ENCODE results near the gene CTNNA2. TPM values are rescaled to one million over a fixed set of nuclear protein-coding genes. Genes with fewer than 3 reads are reported as not detected.

The CTNNA2 gene
- total and polyA plus RNA-seq, 2 of the 8 experiments (the other 6 are each of a cell fraction or from before 2014, with no cell fraction given) = 3.9 to 9.0 TPM

- no peak overlapping the region for H4K91ac ChIP-seq (replicated peaks; ENCODE audit: insufficient read length, low read length)
- no peaks in the 10 kb centered on the region for H3K27me3 ChIP-seq (replicated peaks in 1 of 4; ENCODE audit: control insufficient read depth in 3 of 4, extremely low read depth in 1 of 4, insufficient read depth in 3 of 4, low read length in 3 of 4)
- H3K23ac ChIP-seq (ENCODE audit: insufficient read length) = no peak overlapping the region
- no peak overlapping the region for H2AK5ac ChIP-seq (ENCODE audit: low read depth, low read length)
- no peak overlapping the region for H3K4me3 ChIP-seq (ENCODE audit: extremely low read depth in 1 of 4, insufficient read depth in 2 of 4, low read depth in 3 of 4, low read length in 4 of 4)
- H2BK12ac ChIP-seq (ENCODE audit: low read depth, low read length) = no peak overlapping the region
- no peaks in the 10 kb centered on the region for H3K4me1 ChIP-seq (replicated peaks in 1 of 4; ENCODE audit: control insufficient read depth in 3 of 4, insufficient read depth in 4 of 4, low read length in 3 of 4)
- H2BK15ac ChIP-seq (ENCODE audit: low read length) = no peak overlapping the region
- H3K79me2 ChIP-seq (ENCODE audit: control insufficient read depth in 1 of 2, insufficient read depth in 2 of 2, low read length in 2 of 2) = no peaks in the 10 kb centered on the region
- no peak overlapping the region for H3K14ac ChIP-seq (ENCODE audit: insufficient read length)
- H3K27ac ChIP-seq (ENCODE audit: low read depth, low read length) = no peak overlapping the region
- ChIA-PET POLR2A (ENCODE audit: partially characterized antibody) (no interaction called here), CTCF (ENCODE audit: partially characterized antibody) (no interaction called here)
- H2BK120ac ChIP-seq (replicated peaks; ENCODE audit: low read depth, low read length) = no peak overlapping the region
- no peak overlapping the region for H4K5ac ChIP-seq (ENCODE audit: insufficient read length, low read depth, low read length)
- 93% methylated on average over 6 of the region's 6 CpGs; no CpG with 5 or more reads in 1 of the 2 experiments for WGBS, 2 experiments (ENCODE audit: extremely low coverage in 1 of 2, insufficient coverage in 1 of 2, insufficient read length in 1 of 2, insufficient replicate concordance in 2 of 2, low coverage in 1 of 2, low lambda C conversion rate in 2 of 2, missing lambda C conversion rate in 1 of 2)
- no peak for TF ChIP-seq SP4 (IDR thresholded peaks at IDR 0.05; ENCODE audit: low read length)
- no peaks in the 10 kb centered on the region for H3K36me3 ChIP-seq (ENCODE audit: control insufficient read depth in 2 of 4, insufficient read depth in 4 of 4, low read length in 3 of 4)
- H3K79me1 ChIP-seq (ENCODE audit: low read depth, low read length) = no peaks in the 10 kb centered on the region
- H3K23me2 ChIP-seq (ENCODE audit: low read depth, low read length) = no peaks in the 10 kb centered on the region
- H4K20me1 ChIP-seq (replicated peaks in 1 of 2; ENCODE audit: control insufficient read depth in 1 of 2, insufficient read depth in 2 of 2, low read length in 2 of 2) = no peaks in the 10 kb centered on the region
- H3K9me3 ChIP-seq (ENCODE audit: insufficient read depth in 2 of 2, low read depth in 1 of 2, low read length in 1 of 2) = no peaks in the 10 kb centered on the region
- no peak overlapping the region for H2BK5ac ChIP-seq (ENCODE audit: low read depth, low read length)
- no peak for DNase-seq (ENCODE audit: low read depth in 1 of 2, low spot score in 2 of 2)
- no peak for FAIRE-seq
- no peak overlapping the region for H4K8ac ChIP-seq (ENCODE audit: extremely low read depth, insufficient read depth, low read length)
- H3K4ac ChIP-seq (replicated peaks; ENCODE audit: insufficient read length, low read depth, low read length) = no peak overlapping the region
- no peak overlapping the region for H3K56ac ChIP-seq (replicated peaks; ENCODE audit: insufficient read length, low read depth, low read length)
- no peak overlapping the region for H2BK20ac ChIP-seq (ENCODE audit: low read length)
- no peak overlapping the region for H3K18ac ChIP-seq (ENCODE audit: extremely low read depth, low read length)
- H2AFZ ChIP-seq (ENCODE audit: low read length) = no peak overlapping the region
- no peak overlapping the region for H3K4me2 ChIP-seq (ENCODE audit: insufficient read depth in 1 of 2, low read depth in 2 of 2, low read length in 2 of 2)
- no peak overlapping the region for H3K9ac ChIP-seq (replicated peaks in 1 of 4; ENCODE audit: extremely low read depth in 1 of 4, low read depth in 3 of 4, low read length in 3 of 4)
Observed at GRCh38 chr2:80573167-80573566, 1060.3 kb downstream of the CTNNA2 start.

Measured in H1 (cell line).